NOMO-1 treated with dmso at 0.1 percent for 144 hours (cell line): ENCODE data around the gene ACO2.

Experiments used
- DNase-seq: peaks from one replicate; lab custom pipeline; 2025; ENCODE audit not compliant: unreplicated experiment; lab: John Stamatoyannopoulos, UW

The ACO2 gene

DNA sequence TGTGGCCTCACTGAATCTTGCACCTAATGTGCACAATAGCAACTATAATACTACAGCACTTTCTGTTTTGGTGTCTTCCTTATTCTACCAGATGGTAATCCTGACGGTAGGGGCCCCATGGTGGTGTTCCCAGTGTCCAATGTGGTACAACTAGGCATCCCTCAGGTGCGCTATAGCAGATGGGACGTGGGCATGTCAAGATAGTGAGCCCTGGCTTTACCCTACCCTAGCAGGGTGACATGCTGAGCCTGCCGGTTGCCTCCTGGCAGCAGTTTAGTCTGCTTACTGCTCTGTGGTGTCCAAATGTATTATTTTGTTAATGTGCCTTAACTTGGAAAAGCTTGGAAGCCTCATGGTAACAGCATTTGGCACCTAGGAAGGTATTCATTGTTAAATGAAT is 19.2 kb downstream of the ACO2 start:
- DNase-seq, result no peak

DNA sequence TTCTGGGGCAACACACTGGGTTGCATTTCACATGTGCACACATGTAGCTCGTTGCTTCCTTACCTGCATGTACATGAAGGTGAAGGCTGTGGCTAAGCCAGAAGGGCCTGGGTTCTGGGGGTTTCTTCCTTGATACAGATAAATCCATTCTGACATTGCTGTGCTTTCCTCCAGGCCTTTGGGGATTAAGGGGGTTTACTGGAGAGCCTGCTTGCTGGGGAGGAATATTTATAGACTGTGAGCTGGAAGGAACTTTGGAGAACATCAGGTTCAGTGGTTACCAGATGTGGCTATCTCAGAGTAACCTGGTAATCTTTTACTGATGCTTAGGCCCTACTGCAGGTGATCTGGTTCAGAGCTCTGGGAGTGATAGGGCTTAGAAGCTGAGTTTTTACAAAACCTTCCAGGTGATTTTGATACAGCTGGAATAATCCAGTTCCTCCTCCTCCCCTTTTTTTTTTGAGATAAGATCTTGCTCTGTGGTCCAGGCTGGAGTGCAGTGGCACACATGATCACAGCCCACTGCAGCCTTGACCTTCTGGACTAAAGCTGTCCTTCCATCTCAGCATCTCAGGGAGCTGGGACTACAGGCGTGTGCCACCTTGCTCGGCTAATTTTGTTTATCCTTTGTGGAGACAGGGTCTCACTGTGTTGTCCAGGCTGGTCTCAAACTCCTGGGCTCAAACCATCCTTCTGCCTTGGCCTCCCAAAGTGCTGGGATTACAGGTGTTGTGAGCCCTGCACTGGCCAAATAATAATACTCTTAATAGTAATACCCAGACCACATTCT is 19.9 kb downstream of the ACO2 start:
- DNase-seq, result no peak

DNA sequence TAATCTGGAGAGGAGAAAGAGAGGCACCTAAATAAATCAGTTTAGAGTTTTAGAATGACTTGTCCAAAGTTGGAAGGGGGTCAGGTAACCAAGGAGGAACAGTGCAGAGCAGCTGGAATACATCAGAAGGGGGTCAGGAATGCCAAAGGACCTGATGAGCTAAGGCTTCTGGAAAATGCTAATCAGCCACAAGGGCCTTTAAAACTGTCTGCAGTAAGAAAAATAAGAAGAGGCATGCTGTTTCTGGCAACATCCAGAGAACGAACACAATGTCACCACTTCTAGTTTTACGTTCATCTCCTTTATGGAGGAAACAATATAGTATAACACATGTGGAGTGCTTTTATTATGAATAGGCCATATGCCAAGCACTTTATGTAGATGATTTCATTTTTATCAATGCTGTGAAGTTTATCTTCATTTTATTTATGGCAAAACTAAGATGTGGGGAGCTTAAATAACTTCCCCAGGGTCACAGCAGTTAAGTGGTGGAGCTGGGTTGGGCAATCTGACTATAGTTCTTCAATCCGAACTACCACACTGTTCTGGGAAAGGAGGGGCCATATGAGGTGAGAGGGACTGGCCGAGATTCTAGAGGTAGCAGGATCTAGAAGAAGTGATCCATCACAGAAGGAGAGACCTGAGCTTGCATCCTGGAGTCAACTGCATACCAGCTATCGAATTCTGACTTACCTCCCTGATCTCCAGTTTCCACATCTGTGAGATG is 22.6 kb downstream of the ACO2 start:
- no peak for DNase-seq

DNA sequence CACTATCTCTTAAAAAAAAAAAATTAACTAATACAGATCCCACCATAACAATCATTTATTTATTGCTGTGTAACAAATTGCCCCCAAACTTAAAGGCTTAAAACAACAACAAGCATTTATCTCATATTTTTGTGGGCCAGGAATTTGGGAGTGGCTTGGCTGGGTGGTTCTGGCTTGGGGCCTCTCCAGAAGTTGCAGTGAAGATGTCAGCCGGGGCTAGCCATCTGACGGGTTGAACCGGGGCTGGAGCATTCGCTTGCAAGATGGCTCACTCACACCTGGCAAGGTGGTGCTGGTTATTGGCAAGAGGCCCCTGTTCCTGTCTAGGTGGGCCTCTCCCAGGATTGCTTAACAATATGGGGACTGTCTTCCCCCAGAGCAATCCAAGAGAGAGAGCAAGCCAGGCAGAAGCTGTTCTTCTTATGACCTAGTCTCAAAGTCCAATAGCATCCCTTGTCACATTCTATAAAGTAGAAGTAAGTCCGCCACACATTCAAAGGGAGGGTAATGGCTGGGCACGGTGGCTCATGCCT is 29.5 kb downstream of the ACO2 start:
- no peak for DNase-seq

DNA sequence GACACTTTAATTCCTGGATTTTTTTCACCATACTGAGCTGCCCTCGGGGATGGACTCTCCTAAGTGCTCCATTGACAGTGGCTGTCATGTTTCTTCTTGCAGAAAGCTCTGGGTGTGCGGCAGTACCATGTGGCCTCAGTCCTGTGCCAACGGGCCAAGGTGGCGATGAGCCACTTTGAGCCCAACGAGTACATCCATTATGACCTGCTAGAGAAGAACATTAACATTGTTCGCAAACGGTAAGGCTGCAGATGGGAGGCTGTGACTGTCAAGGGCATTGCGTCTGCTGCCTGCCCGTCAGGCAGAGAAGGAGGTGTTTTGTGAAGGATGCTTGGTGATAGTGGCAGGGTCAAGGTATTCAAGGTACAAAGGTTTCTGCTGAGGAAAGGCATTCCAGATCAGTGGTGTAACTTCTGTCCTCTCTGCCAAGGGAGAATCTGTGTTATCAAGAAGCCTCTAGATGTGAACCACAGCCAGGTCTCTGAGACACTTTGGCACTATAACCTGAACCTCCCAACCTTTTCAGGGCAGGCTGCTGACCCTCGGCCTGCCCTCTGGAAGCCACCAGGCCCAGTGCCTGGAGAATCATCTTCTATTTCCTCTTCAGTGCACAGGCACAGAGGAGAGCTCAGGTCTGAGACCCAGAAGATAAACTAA is 30.8 kb downstream of the ACO2 start:
- DNase-seq, result no peak

DNA sequence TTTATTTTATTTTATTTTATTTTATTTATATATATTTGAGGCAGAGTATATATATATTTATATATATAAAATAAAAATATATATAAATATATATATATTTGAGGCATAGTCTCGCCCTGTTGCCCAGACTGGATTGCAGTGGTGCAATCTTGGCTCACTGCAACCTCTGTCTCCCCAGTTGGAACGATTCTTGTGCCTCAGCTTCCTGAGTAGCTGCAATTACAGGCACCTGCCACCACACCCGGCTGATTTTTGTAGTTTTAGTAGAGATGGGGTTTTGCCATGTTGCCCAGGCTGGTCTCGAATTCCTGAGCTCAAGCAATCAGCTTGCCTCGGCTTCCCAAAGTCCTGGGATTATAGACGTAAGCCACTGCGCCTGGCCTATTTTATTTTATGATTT is 31.4 kb downstream of the ACO2 start:
- no peak for DNase-seq

DNA sequence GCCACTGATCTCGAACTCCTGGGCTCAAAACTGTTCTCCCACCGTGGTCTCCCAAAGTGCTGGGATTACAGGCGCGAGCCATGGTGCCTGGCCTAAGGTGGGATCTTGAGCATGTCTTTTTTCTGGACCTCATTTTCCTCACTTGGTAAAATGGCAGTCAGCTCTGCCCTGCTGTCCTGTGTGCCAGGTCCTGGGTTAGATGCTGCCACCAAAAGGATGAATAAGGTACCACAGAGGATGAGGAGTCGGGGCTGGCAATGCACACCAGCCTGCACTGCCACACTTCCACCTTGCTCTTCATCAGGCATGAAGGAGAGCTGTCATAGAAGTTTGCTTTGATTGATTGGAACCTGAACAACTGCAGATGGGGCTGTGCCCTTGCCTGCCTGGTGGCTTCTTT is 32.3 kb downstream of the ACO2 start:
- no peak for DNase-seq

DNA sequence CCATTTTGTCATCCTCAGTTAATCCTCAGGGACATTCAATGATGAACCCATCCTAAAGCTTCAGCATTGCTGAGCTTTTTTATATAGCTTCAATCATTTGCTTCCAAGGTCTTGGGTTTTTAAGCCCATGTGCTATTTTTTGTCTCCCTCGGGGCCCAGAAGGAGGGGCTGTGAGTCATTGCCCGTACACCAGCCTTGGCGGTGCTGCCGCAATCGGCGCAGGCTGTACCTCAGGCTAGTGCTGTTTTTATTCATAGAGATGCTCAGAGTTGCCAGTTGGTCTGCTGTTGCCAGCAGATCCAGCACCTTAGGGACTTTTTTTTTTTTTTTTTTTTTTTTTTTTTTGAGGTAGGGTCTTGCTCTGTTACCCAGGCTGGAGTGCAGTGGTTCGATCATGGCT is 35.5 kb downstream of the ACO2 start:
- no peak for DNase-seq

DNA sequence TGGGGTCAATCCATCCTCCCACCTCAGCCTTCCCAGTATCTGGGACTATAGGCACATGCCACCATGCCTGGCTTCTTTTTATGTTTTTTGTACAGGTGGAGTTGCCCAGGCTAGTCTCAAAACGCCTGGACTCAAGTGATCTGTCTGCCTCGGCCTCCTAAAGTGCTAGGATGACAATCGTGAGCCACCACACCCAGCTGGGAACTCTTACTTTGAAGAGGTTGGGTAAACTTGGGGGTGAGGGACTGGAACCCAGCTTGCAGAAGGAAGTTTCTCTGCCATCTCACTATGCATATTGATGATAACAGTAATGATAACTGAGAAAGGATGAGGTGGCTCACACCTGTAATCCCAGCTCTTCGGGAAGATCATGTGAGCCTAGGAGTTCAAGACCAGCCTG is 35.9 kb downstream of the ACO2 start:
- DNase-seq, result no peak

DNA sequence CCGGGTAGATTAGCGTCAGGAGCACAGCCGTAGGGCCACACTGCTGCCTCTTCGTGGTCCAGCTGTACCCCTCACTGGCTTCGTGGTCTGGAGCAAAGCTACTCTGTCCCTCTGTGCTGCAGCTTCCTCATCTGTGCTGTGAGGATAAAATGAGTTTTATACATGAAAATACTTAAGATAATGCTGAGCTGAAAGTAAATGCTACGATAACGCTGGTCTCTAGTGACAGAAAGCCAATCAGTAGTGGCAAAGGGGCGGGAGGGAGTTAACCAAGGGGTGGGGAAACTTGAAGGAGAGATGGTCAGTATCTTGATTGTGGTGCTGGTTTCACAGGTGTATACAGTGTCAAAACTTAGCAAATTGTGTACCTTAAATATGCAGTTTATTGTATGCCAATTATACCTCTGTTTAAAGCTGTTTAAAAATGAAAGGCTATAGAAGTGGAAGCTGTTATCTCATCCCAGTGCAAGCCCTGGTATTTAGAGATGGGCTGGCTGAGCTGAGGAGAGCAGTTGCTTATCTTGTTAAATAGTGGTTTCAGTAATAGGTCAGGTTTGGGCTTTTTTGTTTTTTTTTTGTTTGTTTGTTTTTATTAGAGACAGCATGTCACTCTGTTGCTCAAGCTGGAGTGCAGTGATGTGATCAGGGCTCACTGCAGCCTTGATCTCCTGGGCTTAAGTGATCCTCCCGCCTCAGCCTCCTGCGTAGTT is 36.7 kb downstream of the ACO2 start:
- no peak for DNase-seq

DNA sequence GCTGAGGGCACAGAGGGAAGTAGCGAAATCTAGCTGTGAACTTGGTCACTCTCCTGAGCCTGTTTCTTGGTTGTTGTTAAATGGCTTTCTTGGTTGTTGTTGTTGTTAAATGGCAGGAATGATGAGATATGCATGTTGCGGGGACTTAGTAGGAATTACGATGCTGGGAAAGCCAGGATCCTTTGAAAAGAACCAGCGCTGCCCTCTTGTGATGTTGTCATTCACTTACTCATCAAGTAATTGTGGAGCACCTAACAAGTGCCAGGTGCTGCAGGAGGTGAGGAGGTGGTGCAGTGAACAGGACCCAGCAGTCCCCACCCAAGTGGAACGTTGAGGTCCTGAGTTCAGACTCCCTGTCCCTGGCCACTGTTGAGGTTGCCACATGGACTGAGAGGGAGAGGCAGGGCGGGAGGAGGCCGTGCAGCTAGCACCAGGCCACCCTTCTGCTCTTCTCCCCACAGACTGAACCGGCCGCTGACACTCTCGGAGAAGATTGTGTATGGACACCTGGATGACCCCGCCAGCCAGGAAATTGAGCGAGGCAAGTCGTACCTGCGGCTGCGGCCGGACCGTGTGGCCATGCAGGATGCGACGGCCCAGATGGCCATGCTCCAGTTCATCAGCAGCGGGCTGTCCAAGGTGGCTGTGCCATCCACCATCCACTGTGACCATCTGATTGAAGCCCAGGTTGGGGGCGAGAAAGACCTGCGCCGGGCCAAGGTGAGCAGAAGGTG is 38.6 kb downstream of the ACO2 start:
- DNase-seq, result no peak

DNA sequence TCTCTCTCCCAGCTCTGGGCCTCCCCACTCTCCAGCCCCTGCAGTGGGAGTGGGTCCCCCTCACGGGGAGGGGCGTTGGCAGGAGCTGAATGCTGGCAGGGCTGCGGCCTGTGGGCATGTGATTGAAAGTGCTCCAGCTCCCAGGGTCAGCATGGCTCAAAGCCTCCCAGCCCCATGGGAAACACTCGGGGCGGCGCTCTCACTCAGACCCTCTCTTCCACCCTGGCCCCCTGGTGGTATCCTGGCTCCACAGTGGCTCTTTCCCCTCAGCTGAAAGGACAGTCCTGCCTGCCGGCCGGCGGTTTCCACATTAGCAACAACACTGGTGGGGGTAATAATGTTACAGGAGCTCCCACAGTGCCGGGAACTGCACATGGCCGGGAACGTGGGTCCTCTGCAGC is 39.9 kb downstream of the ACO2 start:
- DNase-seq, result no peak

DNA sequence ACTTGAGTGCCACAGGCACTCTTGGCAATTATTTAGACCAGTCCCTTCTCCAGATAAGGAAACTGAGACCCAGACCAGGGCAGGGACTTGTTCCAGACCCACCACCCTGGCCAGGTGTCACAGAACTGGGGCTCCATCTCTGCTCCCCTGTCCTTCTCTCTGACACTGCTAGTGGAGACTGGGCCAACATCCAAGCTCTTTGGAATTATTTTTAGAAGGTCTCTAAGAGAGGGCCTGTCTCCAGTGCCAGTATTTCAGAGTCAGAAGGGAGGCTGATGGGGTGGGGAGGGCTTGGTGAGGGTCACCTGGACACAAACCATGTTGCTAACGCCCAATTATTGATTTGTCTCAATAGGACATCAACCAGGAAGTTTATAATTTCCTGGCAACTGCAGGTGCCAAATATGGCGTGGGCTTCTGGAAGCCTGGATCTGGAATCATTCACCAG is 42.6 kb downstream of the ACO2 start:
- DNase-seq, result no peak

DNA sequence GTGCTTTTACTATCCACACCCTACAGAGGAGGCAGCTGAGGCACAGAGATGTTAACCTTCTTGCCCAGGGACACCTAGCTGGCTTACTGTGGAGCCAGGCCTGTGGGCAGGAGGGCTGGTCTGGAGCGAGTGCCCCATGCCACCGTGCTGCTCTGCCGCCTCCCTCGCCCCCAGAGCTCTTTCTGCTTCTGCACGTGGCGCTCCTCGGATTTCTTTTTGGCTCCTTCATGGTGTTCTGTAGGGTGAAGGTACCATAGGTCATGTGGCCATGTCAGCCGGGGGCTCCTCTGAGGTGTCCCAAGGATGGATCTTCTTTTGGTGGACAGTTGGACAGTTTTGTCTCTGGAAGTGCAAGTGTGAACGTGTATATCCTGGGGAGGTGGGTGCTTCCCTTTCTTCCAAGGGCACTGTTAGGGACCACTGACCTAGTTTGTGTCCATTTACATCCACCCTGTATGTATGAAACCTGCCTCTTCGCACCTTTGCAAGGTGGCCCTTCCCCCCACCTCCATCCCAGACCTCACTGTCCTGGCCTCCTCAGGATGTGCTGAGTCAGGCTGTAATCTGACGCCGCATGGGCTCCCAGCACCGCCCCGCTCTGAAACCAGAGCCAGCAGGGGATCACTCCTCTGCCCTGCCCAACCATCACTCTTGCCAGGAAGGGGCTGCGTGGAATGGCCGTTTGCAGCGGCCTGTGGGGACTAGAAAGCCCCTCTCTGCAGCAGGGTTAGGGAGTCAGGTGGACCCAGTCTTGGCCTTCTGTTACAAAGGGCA is 43.7 kb downstream of the ACO2 start:
- no peak for DNase-seq

DNA sequence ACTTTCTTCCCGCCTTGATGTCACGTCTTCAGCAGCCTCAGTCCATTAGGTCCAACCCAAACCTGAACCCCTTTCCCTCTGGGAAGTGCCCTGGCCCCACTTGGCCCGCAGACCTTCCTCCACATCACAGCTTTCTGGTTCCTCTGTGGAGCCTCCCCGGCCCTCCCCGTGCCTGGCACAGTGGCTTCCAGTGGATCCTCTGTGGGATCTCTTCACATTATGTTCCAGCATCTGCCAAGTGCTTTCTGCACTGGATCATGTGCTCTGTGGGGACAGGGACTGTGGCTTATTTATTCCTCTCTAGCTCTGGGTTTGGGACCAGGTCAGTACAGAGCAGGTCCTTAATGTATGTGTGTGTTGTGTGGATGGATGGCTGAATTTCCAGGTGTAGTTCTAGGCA is 44.5 kb downstream of the ACO2 start:
- DNase-seq, result no peak

DNA sequence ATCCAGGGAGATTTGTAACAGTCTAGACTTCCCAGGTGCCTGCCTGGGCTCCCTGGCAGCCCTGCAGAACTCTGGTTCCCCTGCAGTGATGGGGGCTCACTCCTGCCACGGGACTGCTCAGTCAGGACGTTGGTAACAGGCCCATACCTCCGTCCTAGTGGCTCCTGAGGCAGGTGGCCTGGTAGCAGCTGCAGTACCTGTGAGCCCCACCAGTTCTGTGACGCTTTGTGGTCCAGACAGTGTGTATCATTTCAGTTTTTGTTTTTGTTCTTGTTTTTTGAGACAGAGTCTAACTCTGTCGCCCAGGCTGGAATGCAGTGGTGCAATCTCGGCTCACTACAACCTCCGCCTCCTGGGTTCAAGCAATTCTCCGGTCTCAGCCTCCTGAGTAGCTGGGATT is 47.5 kb downstream of the ACO2 start:
- DNase-seq, result no peak

DNA sequence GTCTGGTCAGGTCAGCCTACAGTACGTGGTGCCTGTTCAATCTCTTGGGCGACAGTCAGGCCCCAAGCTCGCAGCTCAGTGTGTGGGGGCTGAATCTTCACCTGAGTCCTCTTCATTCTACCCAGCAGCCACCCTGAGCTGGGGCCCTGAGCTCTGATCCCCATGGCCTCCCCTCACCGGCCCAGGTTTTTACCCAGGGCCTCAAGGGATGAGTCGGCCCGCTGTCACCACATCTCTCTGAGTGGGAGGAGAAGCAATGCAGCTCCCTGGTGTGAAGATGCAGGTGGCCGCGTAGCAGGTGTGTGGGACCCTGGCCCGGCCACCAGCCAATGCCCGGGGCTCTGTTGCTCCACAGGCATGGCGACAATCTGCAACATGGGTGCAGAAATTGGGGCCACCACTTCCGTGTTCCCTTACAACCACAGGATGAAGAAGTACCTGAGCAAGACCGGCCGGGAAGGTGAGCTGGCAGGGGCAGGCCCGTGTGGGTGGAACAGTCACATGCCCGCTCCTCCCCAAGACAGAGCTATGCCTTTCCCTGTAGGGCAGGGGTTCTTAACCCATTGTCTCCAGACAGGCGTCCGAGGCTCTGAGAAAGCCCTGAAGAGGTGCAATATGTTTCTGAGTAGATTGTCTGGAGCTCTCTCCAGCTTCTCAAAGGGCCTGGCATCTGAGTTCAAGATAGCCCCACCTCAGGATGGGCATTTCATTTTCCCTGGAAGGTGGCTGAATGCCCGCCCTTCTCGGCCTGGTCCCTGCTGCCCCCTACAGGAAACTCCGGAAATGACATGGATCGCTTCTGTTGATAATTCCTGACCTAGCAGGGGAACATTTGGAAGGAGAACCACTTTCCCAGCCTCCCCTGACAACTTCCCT is 48.5 kb downstream of the ACO2 start:
- DNase-seq, result no peak

DNA sequence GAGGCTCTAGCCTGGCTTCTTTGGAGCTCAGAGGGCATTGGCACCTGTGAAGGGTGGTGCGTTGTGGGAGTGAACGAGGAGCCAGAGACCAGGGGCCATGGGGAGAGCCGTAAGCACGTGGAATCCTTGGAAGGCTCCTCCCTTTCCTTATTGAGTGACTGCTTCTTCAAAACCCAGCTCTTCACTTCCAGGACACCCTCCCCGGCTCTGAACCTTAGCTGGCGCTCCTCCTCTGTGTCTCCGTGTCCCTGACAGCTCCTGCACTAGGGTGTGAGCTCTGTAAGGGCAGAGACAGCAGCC is 49.1 kb downstream of the ACO2 start:
- no peak for DNase-seq

DNA sequence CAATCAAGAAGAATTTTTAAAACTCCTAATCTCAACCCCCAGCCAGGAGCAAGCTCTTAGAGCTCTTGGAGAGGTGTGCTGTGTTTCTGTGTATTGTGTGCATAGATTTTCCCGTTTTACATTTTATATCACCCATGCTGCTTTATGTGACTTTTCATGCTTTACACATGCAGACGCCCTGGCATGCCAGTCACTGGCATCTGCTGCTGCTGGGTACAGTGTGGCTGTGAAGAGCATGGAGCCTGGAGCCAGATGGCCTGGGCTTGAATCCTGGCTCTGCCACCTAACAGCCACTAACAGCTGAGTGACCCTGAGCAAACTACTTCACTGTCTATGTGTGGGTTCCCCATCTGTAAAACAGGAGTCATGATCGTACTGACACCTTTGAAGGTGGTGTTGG is 52.2 kb downstream of the ACO2 start:
- no peak for DNase-seq
